Esophagus muscularis mucosa (tissue), 4 donors: ENCODE results near the gene HHATL.

ENCODE experiments used
- EP300 ChIP-seq: sonication (generic); formaldehyde crosslinking; IDR thresholded peaks from one replicate; pipeline ENCODE4 v1.6.1; 2017; ENCODE audit warnings: antibody characterized with exemption
- POLR2A ChIP-seq: fragments of 450-650 bp; IDR thresholded peaks from one replicate; pipeline ENCODE4 v1.6.1; 2017; ENCODE audit warnings: antibody characterized with exemption, moderate library complexity, mild to moderate bottlenecking, low read depth
- POLR2AphosphoS5 ChIP-seq, 2 donors: sonication (generic); formaldehyde crosslinking; IDR thresholded peaks; one replicate each; pipeline ENCODE4 v1.6.1; 2017; ENCODE audit warnings: antibody characterized with exemption in 2 of 2
- TF ChIP-seq, protein P1 (sequence below), 3 experiments: fragments of 200-600 bp in 2 of 3; fragments of 450-650 bp in 1 of 3; sonication (generic) in 2 of 3; IDR thresholded peaks; one replicate each; pipeline ENCODE4 v1.5.1; 2017 to 2019; ENCODE audit warnings: antibody characterized with exemption in 3 of 3, mild to moderate bottlenecking in 2 of 3, moderate library complexity in 1 of 3

DNA sequence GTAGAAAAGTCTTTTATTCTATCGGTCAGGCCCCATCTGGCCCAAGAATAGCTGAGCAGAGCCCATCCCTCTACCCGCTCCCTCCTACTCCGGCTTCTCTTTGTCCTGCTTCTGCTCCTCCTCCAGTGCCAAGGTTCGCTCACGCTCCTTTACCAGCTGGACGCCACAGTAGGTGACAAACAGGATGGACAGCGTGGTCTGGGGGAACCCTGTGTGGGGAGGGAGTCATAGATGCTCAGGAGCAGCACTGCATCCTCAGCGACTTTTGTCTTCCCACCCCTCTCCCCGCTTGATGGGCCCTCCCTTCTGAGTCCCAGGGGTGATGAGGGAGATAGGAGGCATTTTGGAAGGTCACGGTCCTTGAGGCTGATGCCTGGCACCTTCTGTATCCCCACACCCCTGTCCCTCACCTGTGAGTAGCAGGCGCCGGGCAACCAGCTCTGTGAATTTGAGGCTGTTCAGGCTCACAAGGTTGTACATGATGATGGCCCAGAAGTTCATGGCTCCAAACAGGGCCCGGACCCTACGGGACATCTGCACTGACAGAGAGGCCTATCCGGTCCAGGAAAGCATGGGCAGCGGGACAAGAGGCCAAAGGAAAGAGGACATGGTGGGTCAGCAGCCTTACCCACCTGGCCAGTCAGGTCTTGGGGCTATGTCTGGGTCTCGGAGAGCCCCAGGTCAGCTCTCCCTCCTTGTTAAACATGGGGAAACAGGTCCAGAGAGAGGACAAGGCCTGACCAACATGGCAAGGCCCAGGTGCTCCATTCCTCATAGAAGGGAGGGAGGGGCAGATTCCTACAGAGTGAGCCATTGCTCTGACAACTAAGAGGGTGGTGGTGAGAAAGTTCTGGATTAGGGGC lies 9.7 kb downstream of the HHATL start:
- TF ChIP-seq POLR2AphosphoS5 (IDR thresholded peaks at IDR 0.05) (no peak), POLR2A (no peak), EP300 (no peak)
- TF ChIP-seq, protein P1, sequence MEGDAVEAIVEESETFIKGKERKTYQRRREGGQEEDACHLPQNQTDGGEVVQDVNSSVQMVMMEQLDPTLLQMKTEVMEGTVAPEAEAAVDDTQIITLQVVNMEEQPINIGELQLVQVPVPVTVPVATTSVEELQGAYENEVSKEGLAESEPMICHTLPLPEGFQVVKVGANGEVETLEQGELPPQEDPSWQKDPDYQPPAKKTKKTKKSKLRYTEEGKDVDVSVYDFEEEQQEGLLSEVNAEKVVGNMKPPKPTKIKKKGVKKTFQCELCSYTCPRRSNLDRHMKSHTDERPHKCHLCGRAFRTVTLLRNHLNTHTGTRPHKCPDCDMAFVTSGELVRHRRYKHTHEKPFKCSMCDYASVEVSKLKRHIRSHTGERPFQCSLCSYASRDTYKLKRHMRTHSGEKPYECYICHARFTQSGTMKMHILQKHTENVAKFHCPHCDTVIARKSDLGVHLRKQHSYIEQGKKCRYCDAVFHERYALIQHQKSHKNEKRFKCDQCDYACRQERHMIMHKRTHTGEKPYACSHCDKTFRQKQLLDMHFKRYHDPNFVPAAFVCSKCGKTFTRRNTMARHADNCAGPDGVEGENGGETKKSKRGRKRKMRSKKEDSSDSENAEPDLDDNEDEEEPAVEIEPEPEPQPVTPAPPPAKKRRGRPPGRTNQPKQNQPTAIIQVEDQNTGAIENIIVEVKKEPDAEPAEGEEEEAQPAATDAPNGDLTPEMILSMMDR (IDR thresholded peaks at IDR 0.05), result no peak
